Type B pancreatic cell (in vitro differentiated cells): Measurements from ENCODE around the gene NIFK. TPM values are rescaled to one million over a fixed set of nuclear protein-coding genes. Genes with fewer than 3 reads are reported as not detected.
"Not testable (repeated sequence)": the region's sequence is repeated elsewhere in the genome, so short reads cannot be mapped to it uniquely, and the experiment has no call there.

Source experiments
- DNase-seq: peaks from one replicate; pipeline ENCODE4 v3.0.0; 2021; ENCODE audit warnings: mixed read lengths; ENCODE audit not compliant: unreplicated experiment; ENCODE audit errors: extremely low spot score
- H3K27ac Mint-ChIP-seq: 2 replicates; pipeline ENCODE4 v1.8.0; 2021; ENCODE audit warnings: mild to moderate bottlenecking, mixed read lengths
- H3K27me3 Mint-ChIP-seq: 2 replicates; pipeline ENCODE4 v1.8.0; 2021; ENCODE audit warnings: mixed read lengths
- H3K36me3 Mint-ChIP-seq: 2 replicates; pipeline ENCODE4 v1.8.0; 2021; ENCODE audit warnings: mixed read lengths
- H3K4me1 Mint-ChIP-seq: one replicate; pipeline ENCODE4 v1.8.0; 2021; ENCODE audit warnings: mixed read lengths; ENCODE audit not compliant: unreplicated experiment
- H3K4me3 Mint-ChIP-seq: 2 replicates; pipeline ENCODE4 v1.8.0; 2021; ENCODE audit warnings: mild to moderate bottlenecking, mixed read lengths
- H3K9me3 Mint-ChIP-seq: 2 replicates; pipeline ENCODE4 v1.8.0; 2021; ENCODE audit warnings: mixed read lengths
- total RNA-seq: library from RNA; stranded (reverse); gene quantifications from 2 replicates; pipeline ENCODE4 v1.2.1, GENCODE V29; 2021; ENCODE audit warnings: low replicate concordance
- TF ChIP-seq, protein P1 (sequence below): fragments of 200-600 bp; sonication (generic); conservative IDR thresholded peaks from 2 replicates; pipeline ENCODE4 v1.5.0; 2021; ENCODE audit warnings: antibody characterized with exemption, mild to moderate bottlenecking

Gene NIFK
- total RNA-seq, 1 donor from 2014 or later, result 60.9 TPM

DNA sequence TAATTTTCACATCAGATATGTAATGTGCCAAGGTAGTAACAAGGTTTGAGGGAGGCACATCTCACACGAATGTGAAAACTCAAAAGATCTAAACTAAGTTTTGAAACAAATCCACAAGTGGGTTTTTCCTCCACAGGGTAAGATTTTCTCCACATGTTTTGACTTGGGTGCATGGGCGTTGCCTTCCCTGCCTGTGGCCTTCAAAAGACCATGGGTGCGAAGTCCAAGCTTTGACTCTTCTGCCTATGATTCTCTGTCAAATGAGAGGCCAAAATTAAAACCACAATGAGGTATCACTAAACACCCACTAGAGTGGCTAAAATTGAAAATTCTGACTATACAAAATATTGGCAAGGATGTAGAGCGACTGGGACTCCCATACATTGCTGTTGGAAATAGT lies 30.7 kb downstream of the NIFK start:
- TF ChIP-seq, protein P1, sequence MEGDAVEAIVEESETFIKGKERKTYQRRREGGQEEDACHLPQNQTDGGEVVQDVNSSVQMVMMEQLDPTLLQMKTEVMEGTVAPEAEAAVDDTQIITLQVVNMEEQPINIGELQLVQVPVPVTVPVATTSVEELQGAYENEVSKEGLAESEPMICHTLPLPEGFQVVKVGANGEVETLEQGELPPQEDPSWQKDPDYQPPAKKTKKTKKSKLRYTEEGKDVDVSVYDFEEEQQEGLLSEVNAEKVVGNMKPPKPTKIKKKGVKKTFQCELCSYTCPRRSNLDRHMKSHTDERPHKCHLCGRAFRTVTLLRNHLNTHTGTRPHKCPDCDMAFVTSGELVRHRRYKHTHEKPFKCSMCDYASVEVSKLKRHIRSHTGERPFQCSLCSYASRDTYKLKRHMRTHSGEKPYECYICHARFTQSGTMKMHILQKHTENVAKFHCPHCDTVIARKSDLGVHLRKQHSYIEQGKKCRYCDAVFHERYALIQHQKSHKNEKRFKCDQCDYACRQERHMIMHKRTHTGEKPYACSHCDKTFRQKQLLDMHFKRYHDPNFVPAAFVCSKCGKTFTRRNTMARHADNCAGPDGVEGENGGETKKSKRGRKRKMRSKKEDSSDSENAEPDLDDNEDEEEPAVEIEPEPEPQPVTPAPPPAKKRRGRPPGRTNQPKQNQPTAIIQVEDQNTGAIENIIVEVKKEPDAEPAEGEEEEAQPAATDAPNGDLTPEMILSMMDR, result no peak
- no peaks in the 10 kb centered on the region for H3K27me3 Mint-ChIP-seq
- H3K9me3 Mint-ChIP-seq, result no peaks in the 10 kb centered on the region
- no peak overlapping the region for H3K4me3 Mint-ChIP-seq
- no peak overlapping the region for H3K27ac Mint-ChIP-seq
- no peak for DNase-seq
- H3K36me3 Mint-ChIP-seq, result no peaks in the 10 kb centered on the region
- peaks cover 13% of the 10 kb centered on the region for H3K4me1 Mint-ChIP-seq

GRCh38 chr2:121705390-121705789 lies 31.3 kb downstream of the NIFK start:
- TF ChIP-seq, protein P1, result no peak
- no peak overlapping the region for H3K27ac Mint-ChIP-seq

GRCh38 chr2:121701761-121702160 lies 34.9 kb downstream of the NIFK start:
- DNase-seq, H3K36me3 Mint-ChIP-seq, H3K27me3 Mint-ChIP-seq, H3K4me3 Mint-ChIP-seq, H3K9me3 Mint-ChIP-seq: not testable (repeated sequence)
- Mint-ChIP-seq H3K4me1 (peaks cover 18% of the 10 kb centered on the region), H3K27ac (peak overlapping the region; percentile 8)

More at GRCh38 chr2:121705390-121705789, 31.3 kb downstream of the NIFK start:
- Mint-ChIP-seq H3K4me1 (peaks cover 13% of the 10 kb centered on the region), H3K27me3 (no peaks in the 10 kb centered on the region), H3K36me3 (no peaks in the 10 kb centered on the region), H3K4me3 (no peak overlapping the region), H3K9me3 (no peaks in the 10 kb centered on the region)
- DNase-seq, result no peak

GRCh38 chr2:121699421-121700333 lies 37.0 kb downstream of the NIFK start:
- peak overlapping the region; percentile 93 for H3K27ac Mint-ChIP-seq

DNA sequence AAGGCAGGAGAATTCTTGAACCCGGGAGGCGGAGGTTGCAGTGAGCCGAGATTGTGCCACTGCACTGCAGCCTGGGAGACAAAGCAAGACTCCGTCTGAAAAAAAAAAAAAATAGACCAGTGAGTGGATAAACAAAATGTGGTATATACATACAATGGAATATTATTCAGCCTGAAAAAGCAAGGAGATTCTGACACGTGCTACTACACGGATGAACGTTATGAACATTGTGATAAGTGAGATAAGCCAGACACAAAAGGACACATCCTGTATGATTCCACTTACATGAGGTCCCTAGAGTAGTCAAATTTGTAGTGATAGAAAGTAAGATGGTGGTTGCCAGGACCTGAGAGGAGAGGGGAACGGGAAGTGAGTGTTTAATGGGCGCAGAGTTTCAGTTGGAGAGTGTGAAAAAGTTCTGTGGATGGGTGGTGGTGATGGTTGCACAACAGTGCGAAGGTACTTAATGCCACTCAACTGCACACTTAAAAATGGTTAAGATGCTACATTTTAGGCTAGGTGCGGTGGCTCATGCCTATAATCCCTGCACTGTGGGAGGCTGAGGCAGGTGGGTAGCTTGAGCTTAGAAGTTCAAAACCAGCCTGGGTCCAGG lies 38.3 kb downstream of the NIFK start:
- Mint-ChIP-seq H3K36me3 (no peaks in the 10 kb centered on the region), H3K4me3 (peak overlapping the region; percentile 2), H3K4me1 (peaks cover 18% of the 10 kb centered on the region), H3K27ac (peak overlapping the region; percentile 59), H3K9me3 (no peaks in the 10 kb centered on the region), H3K27me3 (no peaks in the 10 kb centered on the region)
- DNase-seq, result no peak
- TF ChIP-seq, protein P1, result no peak

More at GRCh38 chr2:121699421-121700333, 37.0 kb downstream of the NIFK start:
- TF ChIP-seq, protein P1, result no peak
- Mint-ChIP-seq H3K4me1 (peaks cover 18% of the 10 kb centered on the region), H3K4me3 (peak overlapping the region; percentile 76), H3K9me3 (no peaks in the 10 kb centered on the region), H3K27me3 (no peaks in the 10 kb centered on the region), H3K36me3 (no peaks in the 10 kb centered on the region)
- DNase-seq, result no peak

GRCh38 chr2:121697108-121697631 lies 39.5 kb downstream of the NIFK start:
- Mint-ChIP-seq H3K27me3 (no peaks in the 10 kb centered on the region), H3K4me1 (peaks cover 18% of the 10 kb centered on the region)
- TF ChIP-seq, protein P1, result no peak

More at GRCh38 chr2:121697108-121697631, 39.5 kb downstream of the NIFK start:
- no peak overlapping the region for H3K4me3 Mint-ChIP-seq
- no peak for DNase-seq
- H3K36me3 Mint-ChIP-seq, result no peaks in the 10 kb centered on the region
- peak overlapping the region; percentile 67 for H3K27ac Mint-ChIP-seq
- no peaks in the 10 kb centered on the region for H3K9me3 Mint-ChIP-seq
